ENCODE results near the gene TFIP11.

The TFIP11 gene

GRCh38 chr22:26452236-26453016 lies 59.8 kb downstream of the TFIP11 start:
- no CpG with 5 or more reads among the region's 23 CpGs for WGBS, 2 donors (ENCODE audit: extremely low coverage in 2 of 2, insufficient read length in 2 of 2, insufficient replicate concordance in 1 of 2)

GRCh38 chr22:26450453-26451185 lies 61.7 kb downstream of the TFIP11 start:
- H4K8ac ChIP-seq (ENCODE audit: low read depth, low read length), result no peak overlapping the region
- no peak for DNase-seq (ENCODE audit: low spot score)
- H3K18ac ChIP-seq (ENCODE audit: low read length), result no peak overlapping the region
- H3K79me1 ChIP-seq (ENCODE audit: low read depth, low read length), result no peaks in the 10 kb centered on the region
- H3K4me3 ChIP-seq (ENCODE audit: low read length in 2 of 2), result no peak overlapping the region
- no peaks in the 10 kb centered on the region for H3K27me3 ChIP-seq (ENCODE audit: control insufficient read depth in 3 of 3, insufficient read depth in 3 of 3, low read depth in 1 of 3, low read length in 3 of 3)
- H4K91ac ChIP-seq (ENCODE audit: low read depth, low read length, poor library complexity), result no peak overlapping the region
- H3K14ac ChIP-seq (ENCODE audit: low read length), result no peak overlapping the region
- no peak overlapping the region for H3K9ac ChIP-seq (ENCODE audit: low read depth, low read length, poor library complexity)
- no CpG with 5 or more reads among the region's 9 CpGs for WGBS, 2 donors (ENCODE audit: extremely low coverage in 2 of 2, insufficient read length in 2 of 2, insufficient replicate concordance in 1 of 2)
- no peak overlapping the region for H3K4ac ChIP-seq (ENCODE audit: low read length)
- no peak overlapping the region for H2AFZ ChIP-seq (ENCODE audit: low read length)
- no peaks in the 10 kb centered on the region for H3K4me1 ChIP-seq (ENCODE audit: control insufficient read depth in 2 of 2, insufficient read depth in 1 of 2, low read depth in 1 of 2, low read length in 2 of 2)
- no peak overlapping the region for H2BK15ac ChIP-seq (ENCODE audit: low read length)
- H2BK120ac ChIP-seq (ENCODE audit: low read depth, low read length), result no peak overlapping the region
- no peak overlapping the region for H3K27ac ChIP-seq (replicated peaks; ENCODE audit: low read length)
- no peak overlapping the region for H2BK12ac ChIP-seq (ENCODE audit: low read length)
- H3K4me2 ChIP-seq (ENCODE audit: insufficient read depth, low read length, poor library complexity, severe bottlenecking), result no peak overlapping the region
- H3K36me3 ChIP-seq (replicated peaks in 1 of 2; ENCODE audit: control insufficient read depth in 2 of 2, insufficient read depth in 2 of 2, low read length in 2 of 2), result peaks cover 23 to 49% of the 10 kb centered on the region in 2 donors
- no peak overlapping the region for H2AK5ac ChIP-seq (ENCODE audit: low read depth, low read length)
- H2BK5ac ChIP-seq (ENCODE audit: low read length), result no peak overlapping the region
- peaks cover 0 to 2% of the 10 kb centered on the region in 2 donors for H3K9me3 ChIP-seq (replicated peaks in 1 of 2; ENCODE audit: control insufficient read depth in 2 of 2, insufficient read depth in 1 of 2, low read depth in 1 of 2, low read length in 2 of 2)
- no peak overlapping the region for H3K23ac ChIP-seq (ENCODE audit: low read depth, low read length, poor library complexity)

More at GRCh38 chr22:26452236-26453016, 59.8 kb downstream of the TFIP11 start:
- Histone ChIP-seq H3K18ac (ENCODE audit: low read length) (no peak overlapping the region), H4K91ac (ENCODE audit: low read depth, low read length, poor library complexity) (no peak overlapping the region), H3K4ac (ENCODE audit: low read length) (no peak overlapping the region), H3K23ac (ENCODE audit: low read depth, low read length, poor library complexity) (peak overlapping the region; percentile 25), H2BK15ac (ENCODE audit: low read length) (no peak overlapping the region), H3K36me3 (replicated peaks in 1 of 2; ENCODE audit: control insufficient read depth in 2 of 2, insufficient read depth in 2 of 2, low read length in 2 of 2) (peaks cover 29 to 67% of the 10 kb centered on the region in 2 donors), H3K4me3 (ENCODE audit: low read length in 2 of 2) (no peak overlapping the region), H4K8ac (ENCODE audit: low read depth, low read length) (no peak overlapping the region), H3K4me2 (ENCODE audit: insufficient read depth, low read length, poor library complexity, severe bottlenecking) (no peak overlapping the region), H2BK120ac (ENCODE audit: low read depth, low read length) (no peak overlapping the region), H3K9ac (ENCODE audit: low read depth, low read length, poor library complexity) (no peak overlapping the region), H2AFZ (ENCODE audit: low read length) (no peak overlapping the region), H3K4me1 (ENCODE audit: control insufficient read depth in 2 of 2, insufficient read depth in 1 of 2, low read depth in 1 of 2, low read length in 2 of 2) (no peaks in the 10 kb centered on the region), H3K14ac (ENCODE audit: low read length) (no peak overlapping the region), H2BK5ac (ENCODE audit: low read length) (no peak overlapping the region), H2BK12ac (ENCODE audit: low read length) (no peak overlapping the region), H3K27me3 (ENCODE audit: control insufficient read depth in 3 of 3, insufficient read depth in 3 of 3, low read depth in 1 of 3, low read length in 3 of 3) (no peaks in the 10 kb centered on the region), H3K79me1 (ENCODE audit: low read depth, low read length) (no peaks in the 10 kb centered on the region), H2AK5ac (ENCODE audit: low read depth, low read length) (no peak overlapping the region), H3K9me3 (replicated peaks in 1 of 2; ENCODE audit: control insufficient read depth in 2 of 2, insufficient read depth in 1 of 2, low read depth in 1 of 2, low read length in 2 of 2) (peaks cover 0 to 2% of the 10 kb centered on the region in 2 donors), H3K27ac (replicated peaks; ENCODE audit: low read length) (no peak overlapping the region)
- DNase-seq (ENCODE audit: low spot score), result no peak

- no peak for DNase-seq (ENCODE audit: low spot score)
- no peak overlapping the region for H2BK120ac ChIP-seq (ENCODE audit: low read depth, low read length)
- no peak overlapping the region for H2AFZ ChIP-seq (ENCODE audit: low read length)
- peaks cover 0 to 2% of the 10 kb centered on the region in 2 donors for H3K9me3 ChIP-seq (replicated peaks in 1 of 2; ENCODE audit: control insufficient read depth in 2 of 2, insufficient read depth in 1 of 2, low read depth in 1 of 2, low read length in 2 of 2)
- H3K23ac ChIP-seq (ENCODE audit: low read depth, low read length, poor library complexity), result no peak overlapping the region
- H3K27me3 ChIP-seq (ENCODE audit: control insufficient read depth in 3 of 3, insufficient read depth in 3 of 3, low read depth in 1 of 3, low read length in 3 of 3), result no peaks in the 10 kb centered on the region
- no peak overlapping the region for H2BK5ac ChIP-seq (ENCODE audit: low read length)
- H3K27ac ChIP-seq (replicated peaks; ENCODE audit: low read length), result no peak overlapping the region
- H3K4me3 ChIP-seq (ENCODE audit: low read length in 2 of 2), result no peak overlapping the region
- H3K4ac ChIP-seq (ENCODE audit: low read length), result no peak overlapping the region
- no peak overlapping the region for H3K4me2 ChIP-seq (ENCODE audit: insufficient read depth, low read length, poor library complexity, severe bottlenecking)
- no peaks in the 10 kb centered on the region for H3K79me1 ChIP-seq (ENCODE audit: low read depth, low read length)
- no peak overlapping the region for H4K8ac ChIP-seq (ENCODE audit: low read depth, low read length)
- no peaks in the 10 kb centered on the region for H3K4me1 ChIP-seq (ENCODE audit: control insufficient read depth in 2 of 2, insufficient read depth in 1 of 2, low read depth in 1 of 2, low read length in 2 of 2)
- no peak overlapping the region for H3K9ac ChIP-seq (ENCODE audit: low read depth, low read length, poor library complexity)
- peak overlapping the region; percentile 42 for H3K18ac ChIP-seq (ENCODE audit: low read length)
- H2BK12ac ChIP-seq (ENCODE audit: low read length), result no peak overlapping the region
- no peak overlapping the region for H2BK15ac ChIP-seq (ENCODE audit: low read length)
- no CpG with 5 or more reads among the region's 6 CpGs for WGBS, 2 donors (ENCODE audit: extremely low coverage in 2 of 2, insufficient read length in 2 of 2, insufficient replicate concordance in 1 of 2)
- no peak overlapping the region for H3K14ac ChIP-seq (ENCODE audit: low read length)
- peaks cover 21 to 44% of the 10 kb centered on the region in 2 donors for H3K36me3 ChIP-seq (replicated peaks in 1 of 2; ENCODE audit: control insufficient read depth in 2 of 2, insufficient read depth in 2 of 2, low read length in 2 of 2)
- no peak overlapping the region for H2AK5ac ChIP-seq (ENCODE audit: low read depth, low read length)
- H4K91ac ChIP-seq (ENCODE audit: low read depth, low read length, poor library complexity), result no peak overlapping the region
These were observed 63.3 kb downstream of the TFIP11 start for GRCh38 chr22:26448941-26449340.

GRCh38 chr22:26448334-26448733 lies 63.9 kb downstream of the TFIP11 start:
- Histone ChIP-seq H3K9ac (ENCODE audit: low read depth, low read length, poor library complexity) (peak overlapping the region; percentile 63), H3K27ac (replicated peaks; ENCODE audit: low read length) (no peak overlapping the region), H3K14ac (ENCODE audit: low read length) (no peak overlapping the region), H2AK5ac (ENCODE audit: low read depth, low read length) (no peak overlapping the region), H3K27me3 (ENCODE audit: control insufficient read depth in 3 of 3, insufficient read depth in 3 of 3, low read depth in 1 of 3, low read length in 3 of 3) (no peaks in the 10 kb centered on the region), H2BK5ac (ENCODE audit: low read length) (no peak overlapping the region), H3K9me3 (replicated peaks in 1 of 2; ENCODE audit: control insufficient read depth in 2 of 2, insufficient read depth in 1 of 2, low read depth in 1 of 2, low read length in 2 of 2) (no peaks in the 10 kb centered on the region), H4K8ac (ENCODE audit: low read depth, low read length) (no peak overlapping the region), H3K18ac (ENCODE audit: low read length) (peak overlapping the region; percentile 45), H3K36me3 (replicated peaks in 1 of 2; ENCODE audit: control insufficient read depth in 2 of 2, insufficient read depth in 2 of 2, low read length in 2 of 2) (peaks cover 17 to 38% of the 10 kb centered on the region in 2 donors), H3K79me1 (ENCODE audit: low read depth, low read length) (no peaks in the 10 kb centered on the region), H3K4me2 (ENCODE audit: insufficient read depth, low read length, poor library complexity, severe bottlenecking) (no peak overlapping the region), H3K4me3 (ENCODE audit: low read length in 2 of 2) (no peak overlapping the region), H3K23ac (ENCODE audit: low read depth, low read length, poor library complexity) (no peak overlapping the region), H4K91ac (ENCODE audit: low read depth, low read length, poor library complexity) (no peak overlapping the region), H3K4ac (ENCODE audit: low read length) (no peak overlapping the region), H2AFZ (ENCODE audit: low read length) (no peak overlapping the region), H2BK15ac (ENCODE audit: low read length) (no peak overlapping the region), H2BK12ac (ENCODE audit: low read length) (no peak overlapping the region), H2BK120ac (ENCODE audit: low read depth, low read length) (no peak overlapping the region), H3K4me1 (ENCODE audit: control insufficient read depth in 2 of 2, insufficient read depth in 1 of 2, low read depth in 1 of 2, low read length in 2 of 2) (no peaks in the 10 kb centered on the region)
- no peak for DNase-seq (ENCODE audit: low spot score)
- no CpG with 5 or more reads among the region's 5 CpGs for WGBS, 2 donors (ENCODE audit: extremely low coverage in 2 of 2, insufficient read length in 2 of 2, insufficient replicate concordance in 1 of 2)

All from neuronal stem cell (in vitro differentiated cells).